Activated T-helper 1 cell treated with anti-CD3 and anti-CD28 coated beads, Interleukin-12 subunit alpha, Interleukin-12 subunit beta, Interleukin-2, Interleukin-4 antibody, amounts not matched to agents 30 ng/mL and 10 ng/mL and 1 ng/mL, durations not matched to agents 14 hours and 24 hours and 36 hours (primary cell): ENCODE results near the gene EGLN3. TPM values are rescaled to one million over a fixed set of nuclear protein-coding genes. Genes with fewer than 3 reads are reported as not detected.
A peak's percentile ranks its signal among the peaks of the same experiment; 100 is the strongest.

Source experiments
- DNase-seq: peaks from one replicate; pipeline ENCODE4 v3.0.0; 2021; ENCODE audit warnings: low spot score
- H3K27ac Mint-ChIP-seq: one replicate; pipeline ENCODE4 v1.8.0; 2021; ENCODE audit warnings: mild to moderate bottlenecking, mixed read lengths
- H3K27me3 Mint-ChIP-seq: one replicate; pipeline ENCODE4 v1.8.0; 2022; ENCODE audit warnings: mild to moderate bottlenecking, moderate library complexity, mixed read lengths; ENCODE audit not compliant: insufficient read depth
- H3K36me3 Mint-ChIP-seq: one replicate; pipeline ENCODE4 v1.8.0; 2021; ENCODE audit warnings: low read depth, mixed read lengths
- H3K4me1 Mint-ChIP-seq: one replicate; pipeline ENCODE4 v1.8.0; 2021; ENCODE audit warnings: low read depth, mixed read lengths
- H3K4me3 Mint-ChIP-seq: one replicate; pipeline ENCODE4 v1.8.0; 2021; ENCODE audit warnings: mild to moderate bottlenecking, moderate library complexity, mixed read lengths
- H3K9me3 Mint-ChIP-seq: one replicate; pipeline ENCODE4 v1.8.0; 2021; ENCODE audit warnings: mixed read lengths
- intact Hi-C: fragments of 100-400 bp; cut with micrococcal nuclease; formaldehyde crosslinking; loops from one replicate; pipeline ENCODE4 v1.15.1; 2024
- total RNA-seq: library from RNA; stranded (reverse); gene quantifications from 2 replicates; pipeline ENCODE4 v1.2.3, GENCODE V29; 2022

Gene EGLN3
- total RNA-seq, 1 donor from 2014 or later = 8.7 TPM

DNA sequence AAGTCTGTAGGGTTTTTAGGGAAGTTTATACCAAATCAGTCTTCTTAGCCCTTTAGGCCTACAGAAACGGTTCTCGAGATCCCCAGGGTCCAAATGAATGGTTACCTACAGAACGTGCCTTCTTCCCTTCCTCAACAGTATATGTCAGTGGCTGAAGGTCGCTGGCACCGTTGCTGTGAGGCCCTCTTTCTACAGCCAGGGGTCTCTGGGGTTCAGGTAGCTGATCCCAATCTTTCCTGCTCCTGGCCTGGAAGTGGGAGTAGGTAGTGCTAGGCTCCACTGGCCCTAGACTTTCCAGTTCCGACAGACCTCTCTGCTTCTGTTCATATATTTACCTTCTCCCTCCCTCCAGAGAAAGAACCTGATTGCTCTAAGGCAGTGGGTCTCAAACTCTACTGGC is 6.4 kb upstream of the EGLN3 start:
- intact Hi-C loops = no loop called here
- peaks cover 2% of the 10 kb centered on the region for H3K36me3 Mint-ChIP-seq
- no peak overlapping the region for H3K4me3 Mint-ChIP-seq
- H3K27ac Mint-ChIP-seq = no peak overlapping the region
- H3K27me3 Mint-ChIP-seq = peaks cover 36% of the 10 kb centered on the region
- peaks cover 3% of the 10 kb centered on the region for H3K9me3 Mint-ChIP-seq
- no peak for DNase-seq
- peaks cover 31% of the 10 kb centered on the region for H3K4me1 Mint-ChIP-seq

DNA sequence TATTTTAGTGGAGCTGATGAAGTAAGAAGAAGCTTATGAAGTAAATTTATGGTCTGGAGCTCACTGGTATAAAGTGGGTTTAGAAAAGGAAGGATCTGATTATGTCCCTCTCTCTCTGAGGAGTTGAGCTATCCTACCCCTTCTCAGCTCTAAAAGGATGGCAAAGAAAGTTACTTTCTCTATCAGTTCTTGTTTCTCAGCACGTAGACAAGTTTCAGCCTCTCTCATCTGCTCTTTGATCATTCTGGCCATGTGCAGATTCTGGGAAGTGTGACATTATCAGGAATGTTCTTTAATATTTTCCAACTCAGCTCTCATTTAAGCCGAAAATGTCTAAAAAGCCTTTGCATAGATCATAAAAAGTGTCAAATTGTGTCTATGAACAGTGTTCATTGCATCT is 5.8 kb upstream of the EGLN3 start:
- peaks cover 28% of the 10 kb centered on the region for H3K4me1 Mint-ChIP-seq
- intact Hi-C loops = no loop called here
- no peak overlapping the region for H3K4me3 Mint-ChIP-seq
- H3K27ac Mint-ChIP-seq = no peak overlapping the region
- H3K36me3 Mint-ChIP-seq = no peaks in the 10 kb centered on the region
- peaks cover 40% of the 10 kb centered on the region for H3K27me3 Mint-ChIP-seq
- H3K9me3 Mint-ChIP-seq = no peaks in the 10 kb centered on the region
- no peak for DNase-seq

DNA sequence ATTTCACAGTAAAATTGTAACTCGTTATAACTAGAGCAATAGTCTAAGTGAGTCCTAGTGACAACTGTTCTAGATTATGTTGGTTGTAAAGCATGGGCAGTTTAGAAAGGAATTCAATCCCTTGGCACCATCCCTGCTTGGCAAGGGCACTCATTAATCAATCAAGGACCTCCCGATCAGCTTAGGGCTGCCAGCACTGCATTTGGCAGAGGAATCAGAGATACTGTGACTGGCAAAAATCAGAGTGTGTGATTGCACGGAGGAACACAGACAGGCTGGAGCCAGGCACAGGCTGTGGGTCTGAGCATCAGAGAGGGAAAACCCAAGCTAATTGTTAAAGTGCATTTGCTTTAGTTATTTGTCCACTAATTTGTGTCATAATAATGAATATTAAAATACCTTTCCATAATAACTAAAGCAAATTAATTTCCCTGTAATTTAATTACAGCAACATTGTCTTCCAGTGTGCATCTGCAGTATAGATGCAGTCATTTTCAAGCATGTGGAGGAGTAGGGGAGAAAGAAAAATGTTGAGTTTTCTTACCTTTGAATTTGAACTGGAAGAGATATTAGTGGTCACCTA is 3.2 kb upstream of the EGLN3 start:
- Mint-ChIP-seq H3K27me3 (peaks cover 38% of the 10 kb centered on the region), H3K9me3 (no peaks in the 10 kb centered on the region), H3K27ac (no peak overlapping the region), H3K4me3 (no peak overlapping the region), H3K36me3 (peaks cover 5% of the 10 kb centered on the region), H3K4me1 (peaks cover 27% of the 10 kb centered on the region)
- no peak for DNase-seq
- intact Hi-C loops = no loop called here

DNA sequence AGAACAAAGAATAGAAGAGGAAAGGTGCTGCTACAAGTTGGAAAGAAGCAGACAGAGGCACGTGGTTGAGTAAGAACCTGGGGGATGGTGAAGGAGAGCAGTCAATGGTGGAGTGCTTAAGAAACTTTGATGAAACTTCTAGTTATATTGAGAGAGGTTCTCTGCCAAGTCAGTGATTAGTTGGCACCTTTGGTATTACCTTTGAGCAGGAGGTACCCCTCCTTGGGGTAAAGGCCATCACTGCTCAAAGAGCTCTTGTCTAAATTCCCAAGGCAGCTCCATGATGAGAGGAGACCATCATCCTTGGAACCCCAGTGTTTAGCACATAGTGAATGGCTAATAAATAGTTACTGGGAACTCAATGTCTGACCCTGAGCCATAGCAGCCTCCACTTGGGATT is 1.7 kb upstream of the EGLN3 start:
- intact Hi-C loops = no loop called here
- Mint-ChIP-seq H3K4me3 (peak overlapping the region; percentile 37), H3K36me3 (peaks cover 9% of the 10 kb centered on the region), H3K27ac (no peak overlapping the region), H3K27me3 (peaks cover 45% of the 10 kb centered on the region), H3K9me3 (no peaks in the 10 kb centered on the region), H3K4me1 (peaks cover 41% of the 10 kb centered on the region)
- DNase-seq = no peak

DNA sequence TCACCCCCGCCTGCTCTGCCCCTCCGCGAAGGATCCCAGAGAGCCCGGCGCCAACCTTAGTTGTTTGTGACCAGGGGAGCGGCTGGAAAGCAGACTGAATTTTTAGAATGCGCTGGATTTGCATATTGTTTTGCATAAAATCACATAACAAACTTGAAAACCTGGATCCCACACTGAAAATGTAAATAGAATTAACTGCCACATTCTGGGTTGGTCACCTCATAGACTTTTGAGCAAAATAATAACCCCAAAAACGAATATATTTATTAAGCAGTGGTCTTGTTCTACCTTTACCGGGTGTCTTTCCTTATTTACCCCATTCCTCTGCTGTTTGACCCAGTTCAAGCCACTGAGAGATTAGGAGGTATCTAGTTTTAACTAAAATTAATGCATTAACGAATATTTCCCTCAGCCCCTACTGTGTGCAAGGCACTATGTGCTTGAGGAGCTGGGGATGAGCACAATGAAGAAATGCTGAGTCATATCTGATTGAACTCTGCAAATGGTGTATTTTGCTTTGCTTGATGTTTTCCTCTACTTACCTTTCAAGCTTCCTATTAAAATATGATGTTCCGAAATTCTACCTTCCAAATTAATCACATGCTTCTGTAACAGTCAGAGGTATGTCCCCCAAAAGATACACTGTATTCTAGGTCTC is 438 bp upstream of the EGLN3 start:
- DNase-seq = no peak
- H3K27me3 Mint-ChIP-seq = peaks cover 47% of the 10 kb centered on the region
- intact Hi-C loops = loop anchor here (1.0 to 2.0 kb wide), 3 partner anchors 61 to 109 kb away; no protein-coding TSS in a partner anchor
- H3K36me3 Mint-ChIP-seq = peaks cover 13% of the 10 kb centered on the region
- peak overlapping the region; percentile 80 for H3K4me3 Mint-ChIP-seq
- peaks cover 42% of the 10 kb centered on the region for H3K4me1 Mint-ChIP-seq
- no peaks in the 10 kb centered on the region for H3K9me3 Mint-ChIP-seq
- H3K27ac Mint-ChIP-seq = no peak overlapping the region

DNA sequence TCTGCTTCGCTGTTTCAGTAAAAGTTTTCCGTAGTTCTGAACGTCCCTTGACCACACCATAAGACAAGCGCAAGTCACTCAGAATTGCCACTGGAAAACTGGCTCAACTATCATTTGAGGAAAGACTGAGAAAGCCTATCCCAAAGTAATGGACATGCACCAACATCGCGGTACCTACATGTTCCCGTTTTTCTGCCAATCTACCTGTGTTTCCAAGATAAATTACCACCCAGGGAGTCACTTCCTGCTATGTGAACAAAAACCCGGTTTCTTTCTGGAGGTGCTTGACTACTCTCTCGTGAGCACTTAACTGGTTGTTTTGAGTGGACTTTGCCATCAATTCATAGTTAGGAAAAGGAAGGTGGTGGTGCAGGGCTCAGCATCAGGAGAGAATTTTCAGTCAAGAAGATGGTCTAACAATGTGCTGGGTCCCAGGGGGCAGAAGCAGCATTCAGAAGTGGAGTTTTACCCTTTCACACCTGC is 1.4 kb downstream of the EGLN3 start:
- H3K27me3 Mint-ChIP-seq = peaks cover 36% of the 10 kb centered on the region
- H3K4me1 Mint-ChIP-seq = peaks cover 55% of the 10 kb centered on the region
- peaks cover 22% of the 10 kb centered on the region for H3K36me3 Mint-ChIP-seq
- DNase-seq = no peak
- peak overlapping the region; percentile 80 for H3K4me3 Mint-ChIP-seq
- H3K9me3 Mint-ChIP-seq = no peaks in the 10 kb centered on the region
- intact Hi-C loops = loop anchor here (2.0 to 5.0 kb wide), 3 partner anchors 112 to 279 kb away; no protein-coding TSS in a partner anchor
- H3K27ac Mint-ChIP-seq = peak overlapping the region; percentile 32

DNA sequence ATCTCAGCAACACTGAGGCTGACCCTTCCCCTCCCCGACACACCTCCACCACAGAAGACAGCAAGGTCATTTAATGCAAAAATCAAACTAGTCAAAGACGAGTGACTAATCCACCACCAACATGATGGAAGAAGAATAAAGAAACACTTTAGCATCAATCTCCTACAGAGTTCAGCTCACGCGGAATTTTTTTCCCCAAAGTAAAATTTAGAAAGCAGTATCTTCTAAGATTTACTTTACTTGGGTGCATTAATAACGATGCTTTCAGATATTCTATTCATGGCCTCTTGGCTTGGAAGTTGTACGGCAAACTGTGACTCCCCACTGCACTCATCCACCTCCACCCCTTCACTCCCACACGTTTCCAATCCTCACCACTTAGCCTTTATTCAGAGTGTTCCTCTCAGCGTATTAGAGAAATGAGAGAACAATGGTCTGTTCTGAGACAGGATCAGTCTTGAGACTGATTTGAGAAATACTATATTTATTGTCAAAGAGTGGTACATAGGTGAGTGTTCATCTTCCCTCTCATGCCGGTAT is 1.9 kb downstream of the EGLN3 start:
- Mint-ChIP-seq H3K9me3 (no peaks in the 10 kb centered on the region), H3K27me3 (peaks cover 31% of the 10 kb centered on the region), H3K27ac (peak overlapping the region; percentile 32), H3K4me1 (peaks cover 59% of the 10 kb centered on the region), H3K4me3 (peak overlapping the region; percentile 80), H3K36me3 (peaks cover 24% of the 10 kb centered on the region)
- no peak for DNase-seq
- intact Hi-C loops = loop anchor here (2.0 to 5.0 kb wide), 3 partner anchors 112 to 280 kb away; no protein-coding TSS in a partner anchor

DNA sequence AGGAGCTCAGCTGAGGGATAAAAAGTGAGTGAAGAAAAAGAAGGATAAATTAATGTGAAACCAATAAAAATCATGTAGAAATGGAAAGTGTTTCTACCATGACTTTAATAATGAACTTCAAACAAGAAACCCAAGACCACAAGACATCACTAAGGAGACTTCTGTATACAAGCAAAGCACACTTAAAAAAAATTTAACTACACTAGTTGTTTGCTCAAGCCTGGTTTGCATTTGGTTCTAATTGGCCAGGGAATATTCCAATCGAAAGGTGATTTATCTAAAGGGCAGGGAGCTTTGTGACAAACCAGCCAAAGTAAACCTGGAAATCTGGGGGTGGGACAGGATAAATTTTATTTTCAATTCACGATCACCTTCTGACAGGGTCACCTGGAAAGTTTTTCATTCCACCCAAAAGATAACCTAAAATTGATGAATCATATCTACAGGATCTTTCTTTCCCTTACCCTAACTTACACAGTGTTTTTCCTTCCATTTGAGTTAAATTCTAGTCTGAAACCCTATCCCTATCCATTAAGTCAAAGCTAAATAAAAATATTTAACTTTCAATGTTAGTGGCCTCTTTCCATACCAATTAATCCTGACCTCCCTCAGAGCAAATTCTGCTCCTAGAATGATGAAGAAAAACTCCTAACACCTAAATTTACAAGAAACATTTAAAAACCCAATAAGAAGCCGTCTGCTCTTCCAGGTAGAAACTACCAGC is 2.6 kb downstream of the EGLN3 start:
- H3K4me1 Mint-ChIP-seq = peaks cover 62% of the 10 kb centered on the region
- H3K4me3 Mint-ChIP-seq = peak overlapping the region; percentile 80
- DNase-seq = no peak
- peaks cover 26% of the 10 kb centered on the region for H3K36me3 Mint-ChIP-seq
- no peaks in the 10 kb centered on the region for H3K9me3 Mint-ChIP-seq
- intact Hi-C loops = loop anchor here (2.0 to 5.0 kb wide), 3 partner anchors 111 to 280 kb away; no protein-coding TSS in a partner anchor
- H3K27me3 Mint-ChIP-seq = peaks cover 29% of the 10 kb centered on the region
- H3K27ac Mint-ChIP-seq = peak overlapping the region; percentile 13

DNA sequence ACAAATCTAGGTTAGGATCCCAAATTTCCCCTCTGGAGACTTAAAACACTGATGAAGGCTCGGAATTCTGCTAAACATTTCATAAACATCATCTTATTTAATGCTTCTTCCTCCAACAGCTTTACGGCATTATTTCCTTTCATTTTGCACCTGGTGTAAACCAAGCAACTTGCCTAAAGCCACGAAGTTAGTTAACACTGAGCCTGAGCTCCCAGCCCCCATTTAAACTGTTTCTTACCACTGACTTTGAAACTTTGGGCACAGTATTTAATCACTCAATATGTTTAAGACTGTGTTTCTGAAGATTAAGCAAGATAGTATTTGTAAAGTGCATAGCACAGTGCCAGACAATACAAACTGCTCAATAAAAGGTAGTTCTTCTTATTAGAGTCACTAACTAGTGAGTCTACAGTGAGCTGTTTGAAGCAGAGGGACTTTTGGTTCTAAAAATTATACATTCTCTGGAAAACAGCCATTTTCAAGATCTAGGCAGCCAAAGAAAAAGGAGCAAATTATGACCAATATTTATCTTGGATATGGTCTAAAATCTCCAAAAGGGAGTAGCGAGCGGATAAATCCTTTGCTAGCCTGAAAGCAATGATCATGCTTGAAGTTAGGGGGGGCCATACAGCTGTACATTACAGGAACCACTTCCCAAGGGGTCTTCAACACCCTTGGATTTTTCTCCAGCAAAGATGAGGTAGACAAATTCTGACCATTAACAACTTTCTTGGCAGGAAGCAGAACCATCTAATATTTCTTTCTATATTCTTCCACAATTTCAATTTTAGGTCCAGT is 4.0 kb downstream of the EGLN3 start:
- Mint-ChIP-seq H3K27ac (no peak overlapping the region), H3K27me3 (peaks cover 20% of the 10 kb centered on the region), H3K4me1 (peaks cover 75% of the 10 kb centered on the region), H3K4me3 (peak overlapping the region; percentile 73), H3K9me3 (no peaks in the 10 kb centered on the region), H3K36me3 (peaks cover 34% of the 10 kb centered on the region)
- intact Hi-C loops = loop anchor here (5.0 kb wide), 2 partner anchors 110 to 255 kb away; no protein-coding TSS in a partner anchor
- no peak for DNase-seq

DNA sequence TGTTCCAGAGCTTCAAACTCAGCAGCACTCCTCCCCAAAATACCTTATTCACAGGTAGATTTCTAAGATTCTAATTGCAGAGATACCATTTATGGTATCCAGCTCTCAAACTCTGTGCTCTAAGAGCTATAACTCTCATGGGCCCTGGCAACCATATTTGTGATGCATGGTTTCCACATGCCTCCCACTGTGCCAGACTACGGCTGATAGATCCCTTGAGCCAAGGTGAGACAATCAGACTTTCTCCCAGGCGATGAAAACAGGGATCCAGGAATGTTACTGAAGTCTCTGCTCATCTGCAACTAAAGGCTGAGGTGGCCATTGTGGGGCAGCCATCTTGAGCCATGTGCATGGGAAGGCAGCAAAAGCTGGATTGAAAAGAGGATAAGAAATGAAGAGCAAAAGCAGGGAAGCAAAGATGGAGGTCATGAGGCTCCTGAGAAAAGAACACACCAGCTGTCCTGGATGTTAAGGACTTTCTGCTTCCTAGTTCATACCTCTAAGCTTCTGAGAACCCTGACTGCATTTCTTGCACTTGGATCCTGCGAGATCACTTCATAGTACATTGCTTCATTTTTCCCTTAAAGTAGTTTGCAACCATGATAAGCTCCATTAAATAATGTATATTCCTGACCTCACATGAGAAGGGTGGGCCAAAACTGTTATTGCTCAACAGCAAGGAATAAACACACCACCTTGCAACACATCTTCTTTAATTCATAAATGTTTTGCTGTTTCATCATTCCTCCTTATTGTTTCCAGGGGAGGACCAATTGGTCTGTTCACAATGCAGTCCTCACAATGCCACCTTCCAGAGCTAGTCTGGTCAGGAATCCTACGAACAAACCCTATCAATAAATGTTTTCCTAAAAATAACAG is 5.4 kb downstream of the EGLN3 start:
- Mint-ChIP-seq H3K4me1 (peaks cover 80% of the 10 kb centered on the region), H3K27ac (no peak overlapping the region), H3K27me3 (peaks cover 20% of the 10 kb centered on the region), H3K4me3 (no peak overlapping the region), H3K36me3 (peaks cover 44% of the 10 kb centered on the region), H3K9me3 (no peaks in the 10 kb centered on the region)
- DNase-seq = no peak
- intact Hi-C loops = loop anchor here (5.0 kb wide), 2 partner anchors 108 to 257 kb away; no protein-coding TSS in a partner anchor

DNA sequence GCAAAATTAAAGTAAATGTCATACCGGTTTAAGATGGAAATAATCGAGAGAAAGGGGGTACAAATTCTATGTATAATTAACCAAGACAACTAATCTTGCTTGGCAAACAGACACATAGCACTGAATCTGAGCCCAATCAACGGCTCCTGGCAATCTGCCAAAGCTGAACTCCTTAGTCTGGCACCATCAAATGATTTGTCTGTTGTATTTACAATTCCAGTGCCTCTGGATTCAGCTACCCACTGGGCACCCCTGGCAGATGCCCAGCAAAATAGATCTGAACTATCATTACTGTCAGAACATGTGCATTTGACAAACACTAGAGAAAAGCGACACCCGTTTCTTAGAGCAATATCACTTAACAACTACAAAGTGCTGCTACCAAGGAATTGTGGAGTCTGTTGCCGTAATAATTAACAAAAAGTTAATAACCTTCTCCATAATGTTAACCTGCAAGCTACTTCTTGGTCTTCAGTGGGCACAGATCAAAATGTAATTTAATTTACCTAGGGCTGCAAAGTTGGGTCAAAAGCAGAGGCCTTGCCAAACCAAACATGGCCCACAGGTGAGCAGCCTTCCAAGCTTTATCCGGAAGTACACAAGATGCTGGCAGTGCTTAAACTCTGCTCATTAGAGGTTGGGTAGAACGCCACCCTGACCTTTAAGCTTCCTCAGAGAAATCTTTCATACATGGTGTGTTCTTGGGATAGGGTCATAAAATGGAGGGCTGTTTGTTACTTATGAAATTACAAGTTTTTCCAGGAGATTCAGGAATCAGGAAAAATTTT is 7.6 kb downstream of the EGLN3 start:
- intact Hi-C loops = no loop called here
- Mint-ChIP-seq H3K4me1 (peaks cover 74% of the 10 kb centered on the region), H3K4me3 (no peak overlapping the region)

More for the DNA sequence above, 7.6 kb downstream of the EGLN3 start:
- H3K9me3 Mint-ChIP-seq = no peaks in the 10 kb centered on the region
- H3K36me3 Mint-ChIP-seq = peaks cover 42% of the 10 kb centered on the region
- no peak for DNase-seq
- no peak overlapping the region for H3K27ac Mint-ChIP-seq
- H3K27me3 Mint-ChIP-seq = peaks cover 10% of the 10 kb centered on the region
